ENCODE results near the gene CHORDC1.

Gene CHORDC1

GRCh38 chr11:90235526-90235925, 12.7 kb upstream of the CHORDC1 start:
- H3K4me3 ChIP-seq (replicated peaks in 1 of 2; ENCODE audit: low read depth in 2 of 2, low read length in 2 of 2) = no peak overlapping the region
- peak in 1 of 2 donors; percentile 8 for DNase-seq (ENCODE audit: low read depth in 2 of 2)
- TF ChIP-seq CTCF (IDR thresholded peaks at IDR 0.05; ENCODE audit: low read depth, low read length) = no peak

- TF ChIP-seq CTCF (IDR thresholded peaks at IDR 0.05; ENCODE audit: low read depth, low read length) = no peak
- no peak for DNase-seq (ENCODE audit: low read depth in 2 of 2)
- no peak overlapping the region for H3K4me3 ChIP-seq (replicated peaks in 1 of 2; ENCODE audit: low read depth in 2 of 2, low read length in 2 of 2)
These were observed 12.1 kb upstream of the CHORDC1 start for GRCh38 chr11:90234977-90235376.

GRCh38 chr11:90229791-90230190, 6.9 kb upstream of the CHORDC1 start:
- no peak overlapping the region for H3K4me3 ChIP-seq (replicated peaks in 1 of 2; ENCODE audit: low read depth in 2 of 2, low read length in 2 of 2)
- no peak for TF ChIP-seq CTCF (IDR thresholded peaks at IDR 0.05; ENCODE audit: low read depth, low read length)
- DNase-seq (ENCODE audit: low read depth in 2 of 2) = peak in 1 of 2 donors; percentile 30

- no peak for DNase-seq (ENCODE audit: low read depth in 2 of 2)
- no peak overlapping the region for H3K4me3 ChIP-seq (replicated peaks in 1 of 2; ENCODE audit: low read depth in 2 of 2, low read length in 2 of 2)
- no peak for TF ChIP-seq CTCF (IDR thresholded peaks at IDR 0.05; ENCODE audit: low read depth, low read length)
These were observed 5.2 kb upstream of the CHORDC1 start for GRCh38 chr11:90228056-90228455.

GRCh38 chr11:90223248-90223585, 368 bp upstream of the CHORDC1 start:
- peak overlapping the region; percentile 79 to 81 for H3K4me3 ChIP-seq (replicated peaks in 1 of 2; ENCODE audit: low read depth in 2 of 2, low read length in 2 of 2)
- no peak for DNase-seq (ENCODE audit: low read depth in 2 of 2)
- TF ChIP-seq CTCF (IDR thresholded peaks at IDR 0.05; ENCODE audit: low read depth, low read length) = no peak

GRCh38 chr11:90221803-90222458, 918 bp downstream of the CHORDC1 start:
- no peak for TF ChIP-seq CTCF (IDR thresholded peaks at IDR 0.05; ENCODE audit: low read depth, low read length)
- H3K4me3 ChIP-seq (replicated peaks in 1 of 2; ENCODE audit: low read depth in 2 of 2, low read length in 2 of 2) = peak overlapping the region; percentile 79 to 81
- DNase-seq (ENCODE audit: low read depth in 2 of 2) = no peak

GRCh38 chr11:90220391-90220790, 2.5 kb downstream of the CHORDC1 start:
- TF ChIP-seq CTCF (IDR thresholded peaks at IDR 0.05; ENCODE audit: low read depth, low read length) = no peak
- peak; percentile 54 to 78 for DNase-seq (ENCODE audit: low read depth in 2 of 2)
- H3K4me3 ChIP-seq (replicated peaks in 1 of 2; ENCODE audit: low read depth in 2 of 2, low read length in 2 of 2) = no peak overlapping the region

All from cardiac fibroblast (primary cell).